Hematopoietic multipotent progenitor cell treated with erythropoietin and hydrocortisone succinate and interleukin-3 and kit ligand, for 4 days (in vitro differentiated cells): ENCODE results near the gene PTK6.
"Not testable (repeated sequence)": the region's sequence is repeated elsewhere in the genome, so short reads cannot be mapped to it uniquely, and the experiment has no call there.

Experiments
- DNase-seq: peaks from one replicate; pipeline ENCODE4 v3.0.0-alpha.2; 2015

Gene PTK6

GRCh38 chr20:63536997-63537524, at the start of gene PTK6:
Gene PTK6, minus strand, starts transcription at chr20:63537376. Its CDS starts 62 bp downstream, at chr20:63537314.
- peak; percentile 50 for DNase-seq

GRCh38 chr20:63586797-63587196, 49.6 kb upstream of the PTK6 start:
- no peak for DNase-seq

- no peak for DNase-seq
These were observed 48.7 kb upstream of the PTK6 start for GRCh38 chr20:63585616-63586565.

- no peak for DNase-seq
These were observed 45.3 kb upstream of the PTK6 start for GRCh38 chr20:63582382-63583063.

GRCh38 chr20:63580796-63581461, 43.8 kb upstream of the PTK6 start:
- peak; percentile 61 for DNase-seq

GRCh38 chr20:63579017-63579694, 42.0 kb upstream of the PTK6 start:
- no peak for DNase-seq

GRCh38 chr20:63578224-63579016, 41.2 kb upstream of the PTK6 start:
- no peak for DNase-seq

- no peak for DNase-seq
These were observed 40.2 kb upstream of the PTK6 start for GRCh38 chr20:63577317-63577894.

GRCh38 chr20:63576311-63576710, 39.1 kb upstream of the PTK6 start:
- no peak for DNase-seq

- no peak for DNase-seq
These were observed 37.9 kb upstream of the PTK6 start for GRCh38 chr20:63574829-63575743.

- DNase-seq = peak; percentile 81
These were observed 37.1 kb upstream of the PTK6 start, which contains the start of gene HELZ2 for GRCh38 chr20:63574156-63574828. Gene HELZ2, minus strand, starts transcription at chr20:63574239. Its CDS starts 1,854 bp downstream, at chr20:63572385.

GRCh38 chr20:63573647-63574131, 36.5 kb upstream of the PTK6 start:
- DNase-seq = no peak

GRCh38 chr20:63572788-63573646, 35.8 kb upstream of the PTK6 start:
- no peak for DNase-seq

- no peak for DNase-seq
These were observed 35.1 kb upstream of the PTK6 start for GRCh38 chr20:63572071-63572787.

GRCh38 chr20:63571087-63571478, 33.9 kb upstream of the PTK6 start:
- not testable (repeated sequence) for DNase-seq

GRCh38 chr20:63570281-63571086, 33.3 kb upstream of the PTK6 start:
- no peak for DNase-seq
